Measurements from ENCODE around the gene LRRC26.

GRCh38 chr9:137186385-137186784 is 16.5 kb upstream of the LRRC26 start:
- no peak for TF ChIP-seq FOXA1 (IDR thresholded peaks at IDR 0.05)
- TF ChIP-seq TARDBP (IDR thresholded peaks at IDR 0.05), result no peak
- TF ChIP-seq NFRKB (IDR thresholded peaks at IDR 0.05), result no peak
- TF ChIP-seq BHLHE40 (IDR thresholded peaks at IDR 0.05; ENCODE audit: borderline replicate concordance), result no peak
- no peak for TF ChIP-seq FOXK2 (IDR thresholded peaks at IDR 0.05)
- TF ChIP-seq ELF4 (IDR thresholded peaks at IDR 0.05), result no peak
- no peak for TF ChIP-seq ARNT (IDR thresholded peaks at IDR 0.05)
- TF ChIP-seq FOXM1 (IDR thresholded peaks at IDR 0.05; ENCODE audit: borderline replicate concordance), result no peak
- no peak for TF ChIP-seq PKNOX1 (IDR thresholded peaks at IDR 0.05)
- no peak for TF ChIP-seq ZNF384 (IDR thresholded peaks at IDR 0.05)
- TF ChIP-seq L3MBTL2 (conservative IDR thresholded peaks at IDR 0.05), result no peak
